Measurements from ENCODE around the gene C16orf96. TPM values are rescaled to one million over a fixed set of nuclear protein-coding genes. Genes with fewer than 3 reads are reported as not detected.

C16orf96 gene
- total RNA-seq, 2 donors from 2014 or later, result 0.08 TPM; not detected in 1

DNA sequence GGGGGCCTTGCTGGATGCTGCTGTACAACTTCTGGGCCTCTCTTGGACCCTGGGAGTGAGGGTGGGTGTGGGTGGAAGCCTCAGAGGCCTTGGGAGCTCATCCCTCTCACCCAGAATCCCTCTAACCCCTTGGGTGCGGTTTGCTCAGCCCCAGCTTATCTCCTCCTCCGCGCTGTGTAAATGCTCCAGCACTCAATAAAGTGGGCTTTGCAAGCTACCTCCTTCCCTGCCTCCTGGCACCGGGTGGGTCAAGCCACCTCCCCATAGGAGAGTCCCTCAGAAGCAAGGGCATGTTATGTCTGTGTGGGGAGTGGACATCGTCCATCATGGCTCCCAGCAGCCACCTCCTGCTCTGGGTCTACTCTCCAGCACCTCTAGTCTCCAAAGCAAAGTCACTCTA lies 46.0 kb upstream of the C16orf96 start:
- H3K9me3 ChIP-seq, result no peaks in the 10 kb centered on the region
- H3K4me1 ChIP-seq, result peaks cover 8% of the 10 kb centered on the region
- no peak overlapping the region for H3K9ac ChIP-seq (ENCODE audit: low read depth in 2 of 2, low read length in 2 of 2)
- H3K4me3 ChIP-seq, result no peak overlapping the region
- no peaks in the 10 kb centered on the region for H3K27me3 ChIP-seq
- H3K27ac ChIP-seq, result no peak overlapping the region
- no peak for DNase-seq
- H3K36me3 ChIP-seq, result peaks cover 6% of the 10 kb centered on the region
- intact Hi-C loops (cut with DNase I), result no loop called here
- TF ChIP-seq, protein P1, sequence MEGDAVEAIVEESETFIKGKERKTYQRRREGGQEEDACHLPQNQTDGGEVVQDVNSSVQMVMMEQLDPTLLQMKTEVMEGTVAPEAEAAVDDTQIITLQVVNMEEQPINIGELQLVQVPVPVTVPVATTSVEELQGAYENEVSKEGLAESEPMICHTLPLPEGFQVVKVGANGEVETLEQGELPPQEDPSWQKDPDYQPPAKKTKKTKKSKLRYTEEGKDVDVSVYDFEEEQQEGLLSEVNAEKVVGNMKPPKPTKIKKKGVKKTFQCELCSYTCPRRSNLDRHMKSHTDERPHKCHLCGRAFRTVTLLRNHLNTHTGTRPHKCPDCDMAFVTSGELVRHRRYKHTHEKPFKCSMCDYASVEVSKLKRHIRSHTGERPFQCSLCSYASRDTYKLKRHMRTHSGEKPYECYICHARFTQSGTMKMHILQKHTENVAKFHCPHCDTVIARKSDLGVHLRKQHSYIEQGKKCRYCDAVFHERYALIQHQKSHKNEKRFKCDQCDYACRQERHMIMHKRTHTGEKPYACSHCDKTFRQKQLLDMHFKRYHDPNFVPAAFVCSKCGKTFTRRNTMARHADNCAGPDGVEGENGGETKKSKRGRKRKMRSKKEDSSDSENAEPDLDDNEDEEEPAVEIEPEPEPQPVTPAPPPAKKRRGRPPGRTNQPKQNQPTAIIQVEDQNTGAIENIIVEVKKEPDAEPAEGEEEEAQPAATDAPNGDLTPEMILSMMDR (IDR thresholded peaks at IDR 0.05), result no peak

DNA sequence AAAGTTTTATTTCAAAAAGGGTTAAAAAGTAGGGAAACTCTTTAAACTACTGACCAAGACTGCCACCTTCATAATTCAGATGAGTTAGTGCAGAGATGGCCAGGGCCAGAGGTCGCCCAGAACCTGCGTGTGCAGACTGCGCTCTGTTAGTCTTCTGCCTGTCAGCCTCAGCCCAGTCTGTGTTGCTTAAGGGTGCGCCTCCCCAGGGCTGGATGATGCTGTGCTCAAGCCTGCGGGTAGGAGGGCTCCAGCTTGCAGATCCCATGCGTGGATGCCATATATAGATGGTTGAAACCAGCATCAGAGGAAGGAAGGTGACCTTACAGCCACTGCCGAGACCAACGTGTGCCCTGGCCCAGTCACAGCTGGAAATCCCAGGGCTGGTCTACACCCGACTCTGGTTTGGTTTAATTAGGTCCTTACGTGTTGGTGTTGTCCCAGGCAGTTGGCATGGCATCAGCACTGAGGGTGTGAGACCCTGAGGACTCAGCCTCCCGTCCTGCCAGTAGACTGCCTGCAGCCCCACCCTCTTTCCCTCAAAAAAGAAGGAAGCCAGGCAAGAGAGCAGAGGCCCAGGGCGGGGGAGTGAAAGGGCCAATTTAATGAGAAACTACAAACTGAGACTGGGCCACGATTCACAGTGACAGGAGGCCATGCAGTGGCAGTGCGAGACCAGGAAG lies 45.3 kb upstream of the C16orf96 start:
- no peak overlapping the region for H3K4me3 ChIP-seq
- intact Hi-C loops (cut with DNase I), result no loop called here
- H3K4me1 ChIP-seq, result peaks cover 8% of the 10 kb centered on the region
- H3K9ac ChIP-seq (ENCODE audit: low read depth in 2 of 2, low read length in 2 of 2), result peak overlapping the region in 1 of 2 donors; percentile 9
- TF ChIP-seq, protein P1 (IDR thresholded peaks at IDR 0.05), result no peak
- H3K27me3 ChIP-seq, result no peaks in the 10 kb centered on the region
- peak; percentile 36 for DNase-seq
- no peaks in the 10 kb centered on the region for H3K9me3 ChIP-seq
- H3K36me3 ChIP-seq, result peaks cover 6% of the 10 kb centered on the region
- H3K27ac ChIP-seq, result no peak overlapping the region

DNA sequence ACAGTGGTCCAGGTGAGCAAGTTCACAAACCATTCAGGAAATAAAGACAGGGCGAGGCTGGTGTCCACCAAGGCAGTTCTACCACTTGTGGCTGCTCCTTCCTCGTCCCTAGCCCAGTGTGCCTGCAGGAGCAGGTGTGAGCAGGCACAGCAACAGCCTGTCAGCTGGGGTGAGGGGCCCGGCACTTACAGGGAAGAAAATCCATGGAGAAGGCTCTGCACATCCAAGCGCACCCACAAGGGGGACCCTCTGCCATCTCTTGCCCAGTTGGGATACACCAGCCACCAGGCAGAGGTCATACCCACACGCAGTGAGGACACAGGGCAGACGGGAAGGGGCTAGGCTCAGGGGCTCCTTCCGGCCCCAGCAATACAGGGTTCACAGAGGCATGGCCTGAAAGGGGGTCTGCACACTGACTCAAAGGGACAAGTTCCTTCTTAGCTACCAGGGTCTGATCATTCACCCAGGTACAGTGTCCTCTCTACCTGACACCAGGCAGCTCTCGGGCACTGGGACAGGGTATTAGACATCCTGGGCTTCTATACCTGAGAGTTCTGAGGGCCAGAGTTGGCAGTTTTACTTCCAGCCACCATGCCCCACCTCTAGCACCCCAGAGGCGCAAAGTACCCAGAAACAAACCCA lies 44.6 kb upstream of the C16orf96 start:
- intact Hi-C loops (cut with DNase I), result no loop called here
- Histone ChIP-seq H3K36me3 (peaks cover 6% of the 10 kb centered on the region), H3K27me3 (no peaks in the 10 kb centered on the region), H3K9me3 (no peaks in the 10 kb centered on the region), H3K9ac (ENCODE audit: low read depth in 2 of 2, low read length in 2 of 2) (peak overlapping the region in 1 of 2 donors; percentile 36), H3K4me1 (peaks cover 8% of the 10 kb centered on the region), H3K27ac (no peak overlapping the region), H3K4me3 (no peak overlapping the region)
- peak; percentile 55 for DNase-seq
- TF ChIP-seq, protein P1 (IDR thresholded peaks at IDR 0.05), result peak; percentile 39

DNA sequence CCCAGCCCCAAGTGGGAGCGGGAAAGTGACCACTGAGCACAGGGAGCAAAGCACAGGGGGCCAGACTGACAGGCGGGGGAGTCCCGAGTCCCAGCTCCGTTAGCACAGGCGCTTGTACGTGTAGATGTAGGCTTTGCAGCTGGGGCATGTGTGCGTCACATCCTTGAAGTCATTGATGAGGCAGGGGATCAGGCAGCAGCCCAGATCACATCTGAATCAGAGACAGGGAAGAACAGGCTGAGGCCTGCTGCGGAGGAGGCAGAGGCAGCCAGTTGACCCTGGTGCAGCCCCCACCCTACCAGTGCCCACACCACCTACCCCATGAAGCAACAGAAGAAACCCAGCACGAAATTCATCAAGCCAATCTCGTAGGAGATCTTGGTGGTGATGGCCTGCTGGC lies 43.7 kb upstream of the C16orf96 start:
- no peak overlapping the region for H3K9ac ChIP-seq (ENCODE audit: low read depth in 2 of 2, low read length in 2 of 2)
- peaks cover 8% of the 10 kb centered on the region for H3K4me1 ChIP-seq
- peaks cover 5% of the 10 kb centered on the region for H3K36me3 ChIP-seq
- TF ChIP-seq, protein P1 (IDR thresholded peaks at IDR 0.05), result no peak
- no peaks in the 10 kb centered on the region for H3K9me3 ChIP-seq
- H3K27me3 ChIP-seq, result no peaks in the 10 kb centered on the region
- no peak for DNase-seq
- intact Hi-C loops (cut with DNase I), result no loop called here
- H3K27ac ChIP-seq, result no peak overlapping the region
- H3K4me3 ChIP-seq, result no peak overlapping the region

DNA sequence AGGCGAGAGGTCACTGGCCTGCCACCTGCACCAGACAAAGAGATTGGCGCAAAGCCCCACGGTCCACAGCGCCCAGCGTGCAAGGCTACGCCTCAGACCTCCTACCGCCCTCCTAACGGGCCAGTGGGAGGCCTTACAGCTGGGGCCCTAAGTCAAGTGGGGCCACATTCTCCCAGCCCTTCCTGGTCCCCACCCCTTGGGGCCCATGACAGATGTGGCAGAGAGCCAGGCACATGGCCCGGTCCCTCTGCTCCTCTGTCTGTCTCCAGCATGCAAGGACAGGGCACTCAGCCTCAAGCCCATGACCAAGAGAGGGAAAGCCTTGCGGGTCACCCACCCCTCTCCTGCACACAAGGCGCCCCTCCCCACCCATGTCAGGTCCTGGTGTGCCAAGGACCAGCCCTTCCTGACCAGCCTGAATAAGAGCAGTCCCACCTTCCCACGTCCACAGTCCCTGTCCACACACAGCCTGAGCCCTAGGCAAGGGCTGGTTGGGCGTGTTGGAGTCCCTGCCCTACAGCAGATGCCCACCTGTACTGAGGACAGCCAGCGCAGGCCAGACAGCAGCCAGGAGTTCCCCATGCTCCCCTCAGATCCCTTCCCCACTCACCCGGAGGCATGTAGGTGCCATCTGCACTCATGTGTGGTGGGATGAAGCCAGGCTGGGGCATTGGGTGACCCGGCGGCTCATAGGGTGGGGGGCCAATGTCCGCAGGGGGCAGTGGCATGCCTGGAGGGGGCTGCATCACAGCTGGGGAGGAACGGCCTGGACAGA lies 42.9 kb upstream of the C16orf96 start:
- no peak overlapping the region for H3K9ac ChIP-seq (ENCODE audit: low read depth in 2 of 2, low read length in 2 of 2)
- no peaks in the 10 kb centered on the region for H3K36me3 ChIP-seq
- H3K4me3 ChIP-seq, result no peak overlapping the region
- no peaks in the 10 kb centered on the region for H3K27me3 ChIP-seq
- intact Hi-C loops (cut with DNase I), result no loop called here
- no peaks in the 10 kb centered on the region for H3K9me3 ChIP-seq
- H3K27ac ChIP-seq, result no peak overlapping the region
- no peak for DNase-seq
- TF ChIP-seq, protein P1 (IDR thresholded peaks at IDR 0.05), result no peak
- H3K4me1 ChIP-seq, result peaks cover 8% of the 10 kb centered on the region

All from colonic mucosa (tissue), 4 donors.